HCT116 (cell line): Measurements from ENCODE around the gene DHCR7. TPM values are rescaled to one million over a fixed set of nuclear protein-coding genes. Genes with fewer than 3 reads are reported as not detected.

Source experiments
- ATAC-seq: fragments of 200-7000 bp; cut with Tn5 transposase; 2 replicates; pipeline ENCODE4 v1.9.1; 2020; ENCODE audit warnings: mild to moderate bottlenecking, moderate library complexity
- BruUV-seq: library from RNA; stranded (reverse); fragments of 400-500 nt; replicated peaks from 2 replicates; lab custom pipeline; 2021; lab: Mats Ljungman, UMichigan
- CTCF ChIA-PET: fragments of 300-600 bp; sonication (Branson Sonifier 250); formaldehyde crosslinking; loops from one replicate; lab custom pipeline; 2021; ENCODE audit warnings: antibody characterized with exemption; lab: Charles Lee
- POLR2A ChIA-PET: fragments of 300-600, 350-600 bp; sonication (Branson Sonifier 250); formaldehyde crosslinking; loops from one replicate; lab custom pipeline; 2021; ENCODE audit warnings: antibody characterized with exemption; lab: Charles Lee
- RAD21 ChIA-PET, 2 experiments: fragments of 300-600 bp; sonication (Branson Sonifier 250); formaldehyde crosslinking; loops; one replicate each; lab custom pipeline; 2023; ENCODE audit warnings: low total read pairs in 2 of 2; ENCODE audit not compliant: uncharacterized antibody in 2 of 2, unreplicated experiment in 2 of 2, low non-redundant PET in 1 of 2; lab: Charles Lee
- DNase-seq: peaks from one replicate; pipeline ENCODE4 v3.0.0-alpha.2; 2010; ENCODE audit warnings: low read depth, low spot score
- H2AFZ ChIP-seq: fragments of 200-600 bp; shearing (Covaris generic), sonication (generic); 2 replicates; pipeline ENCODE4 v1.6.1; 2017; ENCODE audit warnings: low read depth, mixed run types, mixed read lengths, antibody characterized with exemption, low read length; ENCODE audit not compliant: poor library complexity, severe bottlenecking
- H3K27ac ChIP-seq: 2 replicates; pipeline ENCODE4 v1.5.1; 2012; ENCODE audit warnings: low read depth, low read length
- H3K27me3 ChIP-seq: fragments of 200-600 bp; sonication (generic); 2 replicates; pipeline ENCODE4 v1.6.1; 2016; ENCODE audit warnings: mixed run types, low read length, mixed read lengths; ENCODE audit not compliant: insufficient read depth
- H3K36me3 ChIP-seq, 2 experiments: fragments of 200-500 bp in 1 of 2; fragments of 200-600 bp in 1 of 2; sonication (Bioruptor generic) in 1 of 2; sonication (generic) in 1 of 2; 2 replicates each; pipeline versions ENCODE4 v1.5.1 to v1.6.1; 2014 to 2016; ENCODE audit warnings: low read length in 2 of 2, inconsistent platforms in 1 of 2, mixed read lengths in 1 of 2, mixed run types in 1 of 2; ENCODE audit not compliant: insufficient read depth in 2 of 2, control insufficient read depth in 1 of 2
- H3K4me1 ChIP-seq, 2 experiments: fragments of 200-600 bp in 1 of 2; sonication (generic) in 1 of 2; 2 replicates each; pipeline versions ENCODE4 v1.5.1 to v1.6.1; 2012 to 2017; ENCODE audit warnings: low read length in 2 of 2, inconsistent platforms in 1 of 2, mild to moderate bottlenecking in 1 of 2, mixed read lengths in 1 of 2, mixed run types in 1 of 2, moderate library complexity in 1 of 2; ENCODE audit not compliant: insufficient read depth in 2 of 2, control insufficient read depth in 1 of 2
- H3K4me2 ChIP-seq: fragments of 200-600 bp; sonication (generic); 2 replicates; pipeline ENCODE4 v1.6.1; 2017; ENCODE audit warnings: mixed run types, low read length, mixed read lengths
- H3K4me3 ChIP-seq, 2 experiments: fragments of 200-600 bp in 1 of 2; sonication (generic) in 1 of 2; replicated peaks in 1 of 2; 2 replicates each; pipeline ENCODE4 v1.5.1; 2011 to 2016; ENCODE audit warnings: low read length in 2 of 2, control low read depth in 1 of 2, low read depth in 1 of 2, mild to moderate bottlenecking in 1 of 2, mixed read lengths in 1 of 2, mixed run types in 1 of 2
- H3K79me2 ChIP-seq: fragments of 200-600 bp; sonication (generic); 2 replicates; pipeline ENCODE4 v1.6.1; 2017; ENCODE audit warnings: mild to moderate bottlenecking, mixed run types, low read length, moderate library complexity, mixed read lengths; ENCODE audit not compliant: insufficient read depth
- H3K9ac ChIP-seq: fragments of 200-600 bp; sonication (generic); 2 replicates; pipeline ENCODE4 v1.6.1; 2016; ENCODE audit warnings: low read length, mixed read lengths
- H3K9me2 ChIP-seq: fragments of 200-600 bp; sonication (generic), shearing (Covaris generic); 2 replicates; pipeline ENCODE4 v1.6.1; 2017; ENCODE audit warnings: mixed run types, mild to moderate bottlenecking, moderate library complexity; ENCODE audit not compliant: insufficient read depth
- H3K9me3 ChIP-seq, 2 experiments: fragments of 200-500 bp in 1 of 2; fragments of 200-600 bp in 1 of 2; sonication (Bioruptor generic) in 1 of 2; sonication (generic) in 1 of 2; 2 replicates each; pipeline ENCODE4 v1.6.1; 2014 to 2017; ENCODE audit warnings: low read length in 2 of 2, mixed read lengths in 2 of 2, inconsistent platforms in 1 of 2, low read depth in 1 of 2, mild to moderate bottlenecking in 1 of 2, mixed run types in 1 of 2, moderate library complexity in 1 of 2; ENCODE audit not compliant: control insufficient read depth in 1 of 2, insufficient read depth in 1 of 2
- H4K20me1 ChIP-seq: fragments of 200-600 bp; sonication (generic), shearing (Covaris generic); 2 replicates; pipeline ENCODE4 v1.6.1; 2017; ENCODE audit warnings: mixed run types, mild to moderate bottlenecking, moderate library complexity; ENCODE audit not compliant: insufficient read depth
- CEBPB ChIP-seq: IDR thresholded peaks from 2 replicates; pipeline ENCODE4 v1.6.1; 2012; ENCODE audit warnings: low read depth
- ELF1 ChIP-seq: IDR thresholded peaks from 2 replicates; pipeline ENCODE4 v1.6.1; 2012; ENCODE audit warnings: low read depth, borderline replicate concordance
- EZH2 ChIP-seq: fragments of 200-600 bp; sonication (generic); IDR thresholded peaks from 2 replicates; pipeline ENCODE4 v1.6.1; 2017; ENCODE audit warnings: antibody characterized with exemption, mixed run types
- POLR2A ChIP-seq: IDR thresholded peaks from 2 replicates; pipeline ENCODE4 v1.7.0; 2011; ENCODE audit warnings: borderline replicate concordance; ENCODE audit not compliant: insufficient read depth, insufficient read length; ENCODE audit errors: extremely low read depth
- POLR2AphosphoS5 ChIP-seq: IDR thresholded peaks from 2 replicates; pipeline ENCODE4 v1.6.1; 2011; ENCODE audit warnings: mild to moderate bottlenecking, low read depth, low read length, moderate library complexity
- REST ChIP-seq: IDR thresholded peaks from 2 replicates; pipeline ENCODE4 v1.6.1; 2012; ENCODE audit warnings: low read depth
- SIN3A ChIP-seq: IDR thresholded peaks from 2 replicates; pipeline ENCODE4 v1.6.1; 2012; ENCODE audit warnings: low read depth
- SP1 ChIP-seq: IDR thresholded peaks from 2 replicates; pipeline ENCODE4 v1.6.1; 2012; ENCODE audit warnings: low read depth
- TCF7L2 ChIP-seq: IDR thresholded peaks from 2 replicates; pipeline ENCODE4 v1.7.0; 2011; ENCODE audit warnings: borderline replicate concordance, inconsistent platforms; ENCODE audit not compliant: insufficient read depth, insufficient read length; ENCODE audit errors: extremely low read depth
- YY1 ChIP-seq: IDR thresholded peaks from 2 replicates; pipeline ENCODE4 v1.6.1; 2011; ENCODE audit warnings: low read length, low read depth, moderate library complexity, mild to moderate bottlenecking; ENCODE audit not compliant: insufficient replicate concordance; ENCODE audit errors: extremely low read depth
- ZFX ChIP-seq: fragments of 450-650 bp; IDR thresholded peaks from 2 replicates; pipeline ENCODE4 v1.6.1; 2017
- intact Hi-C: fragments of 100-400 bp; cut with micrococcal nuclease; formaldehyde crosslinking; loops from 2 replicates; pipeline ENCODE4 v1.10.0; 2022
- total RNA-seq: library from RNA; stranded (reverse); gene quantifications from one replicate; pipeline ENCODE4 v1.2.1, GENCODE V29; 2021; ENCODE audit not compliant: unreplicated experiment
- TF ChIP-seq, protein P1 (sequence below): IDR thresholded peaks from 2 replicates; pipeline ENCODE4 v1.6.1; 2011; ENCODE audit warnings: mild to moderate bottlenecking, low read length, moderate library complexity; ENCODE audit not compliant: insufficient replicate concordance; ENCODE audit errors: extremely low read depth

The DHCR7 gene
- total RNA-seq, 1 experiment from 2014 or later: 115 TPM

- ATAC-seq (no peak), DNase-seq (no peak)
- Histone ChIP-seq H3K27ac (no peak overlapping the region), H3K9me2 (no peaks in the 10 kb centered on the region; the same call in 1 of the 2 replicates), H3K79me2 (no peaks in the 10 kb centered on the region), H3K36me3 (no peaks in the 10 kb centered on the region), H3K4me2 (no peak overlapping the region), H3K27me3 (peaks cover 10% of the 10 kb centered on the region; the same call in 1 of the 2 replicates), H3K4me3 (no peak overlapping the region), H3K9me3 (no peaks in the 10 kb centered on the region), H3K4me1 (no peaks in the 10 kb centered on the region), H2AFZ (no peak overlapping the region), H3K9ac (no peak overlapping the region), H4K20me1 (no peaks in the 10 kb centered on the region)
- ChIA-PET CTCF (interaction anchor here (0.6 to 2.8 kb wide), 3 partner anchors 34 to 332 kb away, joined by 5 to 12 read pairs (median 7); partner anchors contain the start of gene NADSYN1), POLR2A (no interaction called here), RAD21 (no interaction called here)
- TF ChIP-seq, protein P1, sequence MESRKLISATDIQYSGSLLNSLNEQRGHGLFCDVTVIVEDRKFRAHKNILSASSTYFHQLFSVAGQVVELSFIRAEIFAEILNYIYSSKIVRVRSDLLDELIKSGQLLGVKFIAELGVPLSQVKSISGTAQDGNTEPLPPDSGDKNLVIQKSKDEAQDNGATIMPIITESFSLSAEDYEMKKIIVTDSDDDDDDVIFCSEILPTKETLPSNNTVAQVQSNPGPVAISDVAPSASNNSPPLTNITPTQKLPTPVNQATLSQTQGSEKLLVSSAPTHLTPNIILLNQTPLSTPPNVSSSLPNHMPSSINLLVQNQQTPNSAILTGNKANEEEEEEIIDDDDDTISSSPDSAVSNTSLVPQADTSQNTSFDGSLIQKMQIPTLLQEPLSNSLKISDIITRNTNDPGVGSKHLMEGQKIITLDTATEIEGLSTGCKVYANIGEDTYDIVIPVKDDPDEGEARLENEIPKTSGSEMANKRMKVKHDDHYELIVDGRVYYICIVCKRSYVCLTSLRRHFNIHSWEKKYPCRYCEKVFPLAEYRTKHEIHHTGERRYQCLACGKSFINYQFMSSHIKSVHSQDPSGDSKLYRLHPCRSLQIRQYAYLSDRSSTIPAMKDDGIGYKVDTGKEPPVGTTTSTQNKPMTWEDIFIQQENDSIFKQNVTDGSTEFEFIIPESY: no peak
- TF ChIP-seq YY1 (no peak), SP1 (no peak), ZFX (no peak), POLR2AphosphoS5 (no peak), EZH2 (no peak), TCF7L2 (no peak), REST (no peak), CEBPB (no peak), POLR2A (no peak), SIN3A (no peak), ELF1 (no peak)
- intact Hi-C loops: no loop called here
- BruUV-seq: no TSS peak
Measured at GRCh38 chr11:71418643-71419042, 29.6 kb downstream of the DHCR7 start.
